Activated naive CD4-positive, alpha-beta T cell treated with anti-CD3 and anti-CD28 coated beads, Interleukin-2, amount 10 ng/mL, durations not matched to agents 7 days and 5 days (primary cell): ENCODE results near the gene PLK2.

Source experiments
- CTCF ChIA-PET: fragments of 350-600 bp; sonication (Branson Sonifier 250); formaldehyde crosslinking; loops from one replicate; lab custom pipeline; 2021; ENCODE audit warnings: antibody characterized with exemption; lab: Charles Lee
- DNase-seq: peaks from one replicate; pipeline ENCODE4 v3.0.0-alpha.2; 2020
- H3K27ac Mint-ChIP-seq: one replicate; pipeline ENCODE4 v1.8.0; 2021; ENCODE audit warnings: mild to moderate bottlenecking, moderate library complexity, mixed read lengths
- H3K27me3 Mint-ChIP-seq: one replicate; pipeline ENCODE4 v1.8.0; 2021; ENCODE audit warnings: mild to moderate bottlenecking, mixed read lengths
- H3K36me3 Mint-ChIP-seq: one replicate; pipeline ENCODE4 v1.8.0; 2021; ENCODE audit warnings: mixed read lengths
- H3K4me1 Mint-ChIP-seq: one replicate; pipeline ENCODE4 v1.8.0; 2021; ENCODE audit warnings: mixed read lengths
- H3K4me3 Mint-ChIP-seq: one replicate; pipeline ENCODE4 v1.8.0; 2021; ENCODE audit warnings: mild to moderate bottlenecking, moderate library complexity, mixed read lengths
- H3K9me3 Mint-ChIP-seq: one replicate; pipeline ENCODE4 v1.8.0; 2021; ENCODE audit warnings: mixed read lengths

Gene PLK2

GRCh38 chr5:58493141-58493540, 33.3 kb upstream of the PLK2 start:
- Mint-ChIP-seq H3K36me3 (no peaks in the 10 kb centered on the region), H3K4me3 (no peak overlapping the region), H3K9me3 (no peaks in the 10 kb centered on the region), H3K27ac (no peak overlapping the region), H3K27me3 (peaks cover 3% of the 10 kb centered on the region), H3K4me1 (no peaks in the 10 kb centered on the region)
- CTCF ChIA-PET = no interaction called here
- DNase-seq = no peak

- H3K4me1 Mint-ChIP-seq = no peaks in the 10 kb centered on the region
Observed at GRCh38 chr5:58491216-58491892, 31.5 kb upstream of the PLK2 start, which contains the start of gene GAPT. GAPT (plus strand) TSS chr5:58491435; CDS start chr5:58494537, 3,102 bp downstream.

DNA sequence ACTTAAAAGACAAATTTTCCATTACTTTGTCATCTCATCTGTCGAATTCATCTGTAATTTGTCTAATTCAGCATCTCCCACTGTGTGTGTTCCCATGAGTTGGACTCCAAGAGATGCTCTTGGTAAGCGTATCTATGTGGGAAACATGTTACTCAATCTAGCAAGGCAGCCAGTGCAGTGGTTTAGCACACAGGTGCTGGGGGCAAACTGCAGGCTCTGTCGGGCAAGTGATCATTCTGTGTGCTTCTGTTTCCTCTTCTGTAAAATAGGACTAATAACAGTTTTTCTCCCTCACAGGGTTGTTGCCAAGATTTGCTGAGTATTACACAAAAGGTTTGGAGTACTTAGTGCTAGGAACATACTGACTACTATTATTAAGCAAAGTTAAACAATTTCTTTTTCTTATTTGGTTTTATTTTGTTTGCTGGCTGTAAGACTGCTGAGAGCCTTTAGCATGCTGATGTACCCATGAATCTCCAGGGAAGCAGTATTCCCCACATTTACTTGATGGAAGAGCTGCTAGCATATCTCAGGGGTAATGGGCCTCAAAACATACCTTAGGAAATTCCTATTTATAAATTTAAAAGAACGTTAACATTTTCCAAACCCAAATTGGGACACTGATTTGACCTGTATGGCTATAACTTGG, 30.6 kb upstream of the PLK2 start:
- DNase-seq = no peak
- Mint-ChIP-seq H3K27me3 (peaks cover 3% of the 10 kb centered on the region), H3K27ac (no peak overlapping the region), H3K36me3 (no peaks in the 10 kb centered on the region), H3K9me3 (no peaks in the 10 kb centered on the region), H3K4me3 (no peak overlapping the region), H3K4me1 (no peaks in the 10 kb centered on the region)
- CTCF ChIA-PET = no interaction called here

More at GRCh38 chr5:58491216-58491892, 31.5 kb upstream of the PLK2 start, which contains the start of gene GAPT:
- H3K36me3 Mint-ChIP-seq = no peaks in the 10 kb centered on the region
- DNase-seq = no peak
- CTCF ChIA-PET = no interaction called here
- H3K27me3 Mint-ChIP-seq = peaks cover 3% of the 10 kb centered on the region
- no peak within 1 kb of the TSS for H3K4me3 Mint-ChIP-seq
- H3K27ac Mint-ChIP-seq = no peak within 1 kb of the TSS
- H3K9me3 Mint-ChIP-seq = no peaks in the 10 kb centered on the region

DNA sequence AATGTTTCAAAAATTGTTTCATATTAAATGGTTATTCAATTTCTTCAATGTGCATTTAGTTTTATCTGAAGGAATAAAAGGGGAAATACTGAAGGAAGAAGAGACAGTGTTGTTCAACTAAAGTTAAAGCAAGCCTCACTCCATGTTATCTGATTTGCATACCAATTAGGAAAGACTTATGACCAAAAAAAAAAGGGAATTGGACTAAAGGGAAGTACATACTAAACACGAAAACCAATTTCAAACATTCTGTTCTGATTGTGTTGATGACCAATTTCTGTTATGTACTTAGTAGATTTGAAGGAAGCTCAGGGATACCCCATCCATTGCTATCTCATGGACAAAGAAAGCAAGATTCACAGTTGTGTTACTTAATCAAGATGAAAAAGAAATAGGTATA, 26.4 kb upstream of the PLK2 start:
- no peak overlapping the region for H3K4me3 Mint-ChIP-seq
- DNase-seq = no peak
- peaks cover 3% of the 10 kb centered on the region for H3K27me3 Mint-ChIP-seq
- CTCF ChIA-PET = interaction anchor here (0.9 to 1.8 kb wide), 2 partner anchors 25 to 363 kb away, joined by 3 to 5 read pairs; no protein-coding TSS in a partner anchor
- no peaks in the 10 kb centered on the region for H3K4me1 Mint-ChIP-seq
- H3K9me3 Mint-ChIP-seq = no peaks in the 10 kb centered on the region
- no peaks in the 10 kb centered on the region for H3K36me3 Mint-ChIP-seq
- no peak overlapping the region for H3K27ac Mint-ChIP-seq

- Mint-ChIP-seq H3K27me3 (peaks cover 3% of the 10 kb centered on the region), H3K4me3 (no peak overlapping the region), H3K36me3 (no peaks in the 10 kb centered on the region), H3K4me1 (no peaks in the 10 kb centered on the region), H3K9me3 (no peaks in the 10 kb centered on the region), H3K27ac (no peak overlapping the region)
- DNase-seq = no peak
- CTCF ChIA-PET = no interaction called here
Observed at GRCh38 chr5:58484505-58484904, 24.6 kb upstream of the PLK2 start.

GRCh38 chr5:58482536-58482935, 22.6 kb upstream of the PLK2 start:
- no peaks in the 10 kb centered on the region for H3K27me3 Mint-ChIP-seq
- CTCF ChIA-PET = no interaction called here
- no peak overlapping the region for H3K27ac Mint-ChIP-seq
- no peaks in the 10 kb centered on the region for H3K36me3 Mint-ChIP-seq
- H3K4me3 Mint-ChIP-seq = no peak overlapping the region
- no peaks in the 10 kb centered on the region for H3K4me1 Mint-ChIP-seq
- no peaks in the 10 kb centered on the region for H3K9me3 Mint-ChIP-seq
- no peak for DNase-seq

DNA sequence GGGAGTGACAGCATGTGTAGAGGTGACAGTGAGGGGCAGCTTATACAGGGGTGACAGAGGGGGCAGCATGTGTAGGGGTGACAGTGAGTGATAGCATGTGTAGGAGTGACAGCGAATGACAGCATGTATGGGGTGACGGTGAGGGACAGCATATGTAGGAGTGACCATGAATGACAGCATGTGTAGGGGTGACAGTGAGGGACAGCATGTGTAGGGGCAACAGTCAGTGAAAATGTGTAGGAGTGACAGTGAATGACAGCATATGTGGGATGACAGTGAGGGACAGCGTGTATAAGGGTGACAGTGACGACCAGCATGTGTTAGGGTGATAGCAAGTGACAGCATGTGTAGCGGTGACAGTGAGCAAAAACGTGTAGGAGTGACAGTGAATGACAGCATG, 21.9 kb upstream of the PLK2 start:
- Mint-ChIP-seq H3K4me1 (no peaks in the 10 kb centered on the region), H3K36me3 (no peaks in the 10 kb centered on the region)

GRCh38 chr5:58481066-58481676, 21.3 kb upstream of the PLK2 start:
- Mint-ChIP-seq H3K27ac (no peak overlapping the region), H3K36me3 (no peaks in the 10 kb centered on the region), H3K4me3 (no peak overlapping the region), H3K27me3 (no peaks in the 10 kb centered on the region), H3K9me3 (no peaks in the 10 kb centered on the region), H3K4me1 (no peaks in the 10 kb centered on the region)
- DNase-seq = no peak
- CTCF ChIA-PET = no interaction called here

More for the DNA sequence above, 21.9 kb upstream of the PLK2 start:
- H3K9me3 Mint-ChIP-seq = no peaks in the 10 kb centered on the region
- H3K4me3 Mint-ChIP-seq = no peak overlapping the region
- H3K27me3 Mint-ChIP-seq = no peaks in the 10 kb centered on the region
- no peak overlapping the region for H3K27ac Mint-ChIP-seq
- DNase-seq = no peak
- CTCF ChIA-PET = no interaction called here

DNA sequence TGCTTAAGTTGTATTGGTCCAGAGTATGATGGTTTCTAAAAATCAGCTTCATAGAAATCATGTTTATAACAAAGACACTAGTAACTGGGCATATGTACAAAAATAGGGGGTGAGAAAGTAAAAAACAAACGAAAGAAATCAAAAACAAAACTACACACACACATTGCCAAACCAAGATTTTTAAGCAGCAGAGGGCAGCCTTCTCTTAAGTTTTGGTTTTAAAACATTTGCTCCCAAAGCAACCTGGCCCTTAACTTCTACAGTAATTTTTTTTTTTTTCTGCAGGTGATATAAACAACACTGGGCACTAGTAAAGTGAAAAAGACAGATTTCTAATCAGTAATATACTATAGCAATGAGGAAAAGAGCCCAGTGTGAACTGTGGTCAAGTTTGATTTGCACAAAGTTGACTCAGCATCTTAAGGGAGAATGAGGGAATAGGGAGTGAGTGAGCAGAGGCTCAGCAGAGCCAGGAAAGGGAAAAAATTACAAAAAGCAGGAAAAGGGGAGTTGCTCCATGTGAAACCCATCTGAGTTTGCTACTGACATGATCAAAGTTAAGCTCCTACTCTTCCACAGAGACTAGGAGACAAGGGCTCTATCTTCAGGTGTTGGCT, 18.0 kb upstream of the PLK2 start:
- Mint-ChIP-seq H3K4me3 (no peak overlapping the region), H3K27ac (no peak overlapping the region), H3K36me3 (no peaks in the 10 kb centered on the region), H3K27me3 (no peaks in the 10 kb centered on the region), H3K9me3 (peaks cover 4% of the 10 kb centered on the region), H3K4me1 (no peaks in the 10 kb centered on the region)
- CTCF ChIA-PET = interaction anchor here (0.9 to 2.2 kb wide), 4 partner anchors 339 to 397 kb away, joined by 3 to 15 read pairs (median 4); no protein-coding TSS in a partner anchor
- DNase-seq = no peak

DNA sequence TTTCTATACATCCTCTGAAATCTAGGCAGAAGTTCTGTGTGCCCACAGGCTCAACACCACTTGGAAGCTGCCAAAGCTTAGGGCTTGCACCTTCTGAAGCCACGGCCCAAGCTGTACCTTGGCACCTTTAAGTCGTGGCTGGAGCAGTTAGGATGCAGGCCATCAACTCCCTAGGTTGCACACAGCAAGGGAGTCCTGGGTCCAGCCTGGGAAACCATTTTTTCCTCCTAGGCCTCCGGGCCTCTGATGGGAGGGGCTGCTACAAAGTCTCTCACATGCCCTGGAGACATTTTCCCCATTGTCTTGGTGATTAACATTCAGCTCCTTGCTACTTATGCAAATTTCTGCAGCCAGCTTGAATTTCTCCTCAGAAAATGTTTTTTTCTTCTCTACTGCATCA, 15.5 kb upstream of the PLK2 start:
- CTCF ChIA-PET = no interaction called here
- H3K36me3 Mint-ChIP-seq = no peaks in the 10 kb centered on the region
- no peaks in the 10 kb centered on the region for H3K4me1 Mint-ChIP-seq
- H3K9me3 Mint-ChIP-seq = peaks cover 4% of the 10 kb centered on the region
- H3K4me3 Mint-ChIP-seq = no peak overlapping the region
- H3K27me3 Mint-ChIP-seq = no peaks in the 10 kb centered on the region
- DNase-seq = no peak
- no peak overlapping the region for H3K27ac Mint-ChIP-seq

- Mint-ChIP-seq H3K36me3 (no peaks in the 10 kb centered on the region), H3K9me3 (peaks cover under 1% of the 10 kb centered on the region), H3K4me3 (no peak overlapping the region), H3K27ac (no peak overlapping the region), H3K4me1 (peaks cover 6% of the 10 kb centered on the region), H3K27me3 (peaks cover 6% of the 10 kb centered on the region)
- CTCF ChIA-PET = interaction anchor here (1.2 kb wide), 1 partner anchor 1152 kb away, joined by 3 read pairs; no protein-coding TSS in a partner anchor
- no peak for DNase-seq
Observed at GRCh38 chr5:58469896-58470295, 10.0 kb upstream of the PLK2 start.

- H3K36me3 Mint-ChIP-seq = no peaks in the 10 kb centered on the region
- H3K9me3 Mint-ChIP-seq = no peaks in the 10 kb centered on the region
- H3K27ac Mint-ChIP-seq = no peak overlapping the region
- DNase-seq = peak; percentile 43
- peaks cover 6% of the 10 kb centered on the region for H3K27me3 Mint-ChIP-seq
- CTCF ChIA-PET = interaction anchor here (0.7 to 1.5 kb wide), 3 partner anchors 687 to 1169 kb away, joined by 3 to 5 read pairs (median 4); no protein-coding TSS in a partner anchor
- no peak overlapping the region for H3K4me3 Mint-ChIP-seq
- peaks cover 14% of the 10 kb centered on the region for H3K4me1 Mint-ChIP-seq
Observed at GRCh38 chr5:58466939-58467338, 7.1 kb upstream of the PLK2 start.

DNA sequence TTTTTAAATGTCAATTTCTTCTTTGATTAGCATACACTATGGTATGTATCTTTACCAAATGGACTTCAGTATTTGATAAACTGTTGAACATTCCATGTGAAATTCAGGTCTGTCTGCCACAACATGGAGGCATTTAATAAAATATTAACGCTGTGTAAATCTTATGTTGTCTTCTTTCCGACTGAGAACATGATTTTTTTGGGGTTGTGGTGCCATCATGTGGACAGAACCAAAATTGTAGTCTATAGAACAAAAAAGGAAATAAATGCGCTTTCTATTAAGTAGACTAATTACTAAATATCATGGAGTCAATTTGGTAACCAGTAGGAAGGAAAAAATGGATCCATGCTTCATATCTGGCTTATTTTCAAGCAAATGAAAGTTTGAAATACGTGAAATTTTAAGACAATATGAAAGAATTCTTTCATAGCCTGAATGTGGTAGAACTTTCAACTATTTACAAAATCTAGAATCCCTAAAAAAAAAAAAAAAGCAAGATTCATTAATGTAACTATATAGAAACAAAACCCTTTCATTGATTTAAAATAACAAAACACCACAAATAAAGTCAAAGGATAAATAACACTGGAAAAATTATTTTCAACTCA, 2.8 kb upstream of the PLK2 start:
- Mint-ChIP-seq H3K36me3 (peaks cover 2% of the 10 kb centered on the region), H3K27ac (no peak overlapping the region), H3K9me3 (no peaks in the 10 kb centered on the region), H3K4me1 (peaks cover 32% of the 10 kb centered on the region), H3K27me3 (peaks cover 27% of the 10 kb centered on the region), H3K4me3 (no peak overlapping the region)
- DNase-seq = peak; percentile 58
- CTCF ChIA-PET = interaction anchor here (4.6 to 6.2 kb wide), 4 partner anchors 684 to 1162 kb away, joined by 22 to 75 read pairs (median 62); no protein-coding TSS in a partner anchor

DNA sequence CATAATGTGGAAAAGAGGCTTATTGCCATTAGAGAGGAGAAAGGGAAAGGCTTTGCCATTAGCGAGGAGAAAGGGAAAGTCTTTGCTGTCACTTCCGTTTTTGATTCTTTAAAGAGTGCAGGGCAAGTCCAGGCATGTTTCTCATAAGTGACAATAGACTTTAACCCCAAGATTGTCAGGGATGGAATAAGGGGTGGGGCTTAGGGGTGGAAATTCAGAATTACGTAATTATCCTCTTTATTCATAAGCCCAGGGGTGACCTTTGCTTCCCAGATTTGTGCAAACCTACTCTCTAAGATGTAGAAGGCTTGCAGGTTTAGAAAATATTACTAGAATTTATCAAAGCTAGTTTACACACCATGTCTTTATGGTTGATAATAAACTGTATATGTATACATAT, 2.3 kb upstream of the PLK2 start:
- peaks cover 2% of the 10 kb centered on the region for H3K36me3 Mint-ChIP-seq
- peaks cover 26% of the 10 kb centered on the region for H3K27me3 Mint-ChIP-seq
- H3K4me1 Mint-ChIP-seq = peaks cover 32% of the 10 kb centered on the region
- no peak overlapping the region for H3K4me3 Mint-ChIP-seq
- CTCF ChIA-PET = interaction anchor here (2.7 to 6.2 kb wide), 5 partner anchors 683 to 1167 kb away, joined by 12 to 75 read pairs (median 54); no protein-coding TSS in a partner anchor
- no peak for DNase-seq
- H3K27ac Mint-ChIP-seq = no peak overlapping the region
- no peaks in the 10 kb centered on the region for H3K9me3 Mint-ChIP-seq
